Muscle layer of colon (tissue), 2 donors: ENCODE measurements around the gene COMMD7.
"Not testable (repeated sequence)": the region's sequence is repeated elsewhere in the genome, so short reads cannot be mapped to it uniquely, and the experiment has no call there.

Experiments used
- H3K27ac ChIP-seq: one replicate; pipeline ENCODE4 v1.7.0; 2013; ENCODE audit warnings: low read depth, mild to moderate bottlenecking, low read length, moderate library complexity
- H3K27me3 ChIP-seq, 2 donors: one replicate each; pipeline ENCODE4 v1.7.0; 2013; ENCODE audit warnings: low read length in 2 of 2, mild to moderate bottlenecking in 2 of 2; ENCODE audit not compliant: insufficient read depth in 2 of 2, control insufficient read depth in 1 of 2
- H3K36me3 ChIP-seq: one replicate; pipeline ENCODE4 v1.7.0; 2013; ENCODE audit warnings: mild to moderate bottlenecking, low read length; ENCODE audit not compliant: insufficient read depth
- H3K4me1 ChIP-seq: one replicate; pipeline ENCODE4 v1.7.0; 2013; ENCODE audit warnings: mild to moderate bottlenecking, low read length; ENCODE audit not compliant: insufficient read depth
- H3K4me3 ChIP-seq, 2 donors: one replicate each; pipeline ENCODE4 v1.7.0; 2013; ENCODE audit warnings: low read length in 2 of 2, low read depth in 1 of 2, mild to moderate bottlenecking in 1 of 2, moderate library complexity in 1 of 2
- H3K9ac ChIP-seq: one replicate; pipeline ENCODE4 v1.7.0; 2013; ENCODE audit warnings: low read length
- H3K9me3 ChIP-seq: one replicate; pipeline ENCODE4 v1.7.0; 2013; ENCODE audit warnings: mild to moderate bottlenecking, low read length
- donor health status: abdominal sarcoma.
- donor health status: Adenocarcinoma of cecum.

COMMD7 gene

DNA sequence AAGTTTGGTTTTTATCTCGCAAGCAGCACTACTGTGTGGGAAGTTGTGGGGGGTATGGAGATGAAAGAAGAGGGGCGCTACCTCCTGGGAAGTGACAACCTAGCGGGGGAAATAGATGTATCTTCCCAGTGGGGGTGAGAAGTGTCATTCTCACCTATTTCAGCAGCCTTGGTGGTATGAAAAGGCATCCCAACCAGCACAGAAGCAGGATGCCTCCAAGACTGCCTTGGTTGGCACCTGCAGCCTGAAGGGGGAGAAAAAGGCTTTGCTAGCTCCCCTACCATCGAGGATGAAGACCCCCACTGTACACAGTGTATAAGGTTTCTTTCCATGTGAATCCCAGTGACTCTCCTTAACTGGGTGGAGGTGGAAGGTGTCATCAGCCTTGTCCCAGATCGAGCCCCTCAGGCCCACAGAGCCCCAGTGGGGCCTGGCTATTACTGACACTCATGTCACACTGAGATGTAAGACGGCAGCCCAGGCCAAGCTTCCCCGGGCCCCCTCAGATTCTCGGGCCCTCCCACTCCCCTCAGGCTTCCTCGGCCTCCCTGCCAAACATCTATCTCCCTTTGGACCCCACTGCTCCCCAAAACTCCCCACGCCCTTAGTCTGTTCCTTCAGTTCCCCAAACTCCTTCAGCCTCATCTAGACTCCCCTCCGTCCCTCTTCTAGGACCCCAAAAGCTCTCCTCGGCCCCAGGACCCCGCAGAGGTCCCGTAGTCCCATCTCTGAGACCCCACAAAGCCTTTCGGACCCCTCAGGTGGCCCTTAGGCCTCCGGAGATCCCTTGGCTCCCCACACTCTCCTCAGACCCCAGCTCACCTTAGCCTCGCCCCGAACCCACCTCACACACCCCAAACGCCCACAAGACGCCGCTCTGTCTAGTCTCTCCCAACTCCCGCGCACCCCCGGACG is 688 bp downstream of the COMMD7 start:
- Histone ChIP-seq H3K27me3 (no peaks in the 10 kb centered on the region), H3K27ac (peak overlapping the region; percentile 57), H3K9me3 (no peaks in the 10 kb centered on the region), H3K36me3 (no peaks in the 10 kb centered on the region), H3K4me3 (peak overlapping the region; percentile 57 to 68), H3K4me1 (peaks cover 5% of the 10 kb centered on the region), H3K9ac (peak overlapping the region; percentile 80)

DNA sequence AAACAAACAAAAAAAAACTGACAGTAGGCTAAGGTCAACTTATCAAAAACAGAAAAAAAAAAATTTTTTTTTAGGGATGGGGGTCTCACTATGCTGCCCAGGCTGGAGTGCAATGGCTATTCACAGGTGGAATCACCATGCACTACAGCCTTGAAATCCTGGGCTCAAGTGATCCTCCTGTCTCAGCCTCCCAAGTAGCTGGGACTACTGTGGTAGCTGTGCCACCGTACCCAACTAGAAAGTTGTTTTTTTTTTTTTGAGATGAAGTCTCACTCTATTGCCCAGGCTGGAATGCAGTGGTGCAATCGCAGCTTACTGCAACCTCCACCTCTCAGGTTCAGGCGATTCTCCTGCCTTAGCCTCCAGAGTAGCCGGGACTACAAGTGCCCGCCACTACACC is 2.1 kb downstream of the COMMD7 start:
- no peak overlapping the region for H3K4me3 ChIP-seq
- no peak overlapping the region for H3K27ac ChIP-seq
- H3K4me1 ChIP-seq, result peaks cover 5% of the 10 kb centered on the region
- no peak overlapping the region for H3K9ac ChIP-seq
- H3K27me3 ChIP-seq, result no peaks in the 10 kb centered on the region
- H3K36me3 ChIP-seq, result no peaks in the 10 kb centered on the region
- no peaks in the 10 kb centered on the region for H3K9me3 ChIP-seq

DNA sequence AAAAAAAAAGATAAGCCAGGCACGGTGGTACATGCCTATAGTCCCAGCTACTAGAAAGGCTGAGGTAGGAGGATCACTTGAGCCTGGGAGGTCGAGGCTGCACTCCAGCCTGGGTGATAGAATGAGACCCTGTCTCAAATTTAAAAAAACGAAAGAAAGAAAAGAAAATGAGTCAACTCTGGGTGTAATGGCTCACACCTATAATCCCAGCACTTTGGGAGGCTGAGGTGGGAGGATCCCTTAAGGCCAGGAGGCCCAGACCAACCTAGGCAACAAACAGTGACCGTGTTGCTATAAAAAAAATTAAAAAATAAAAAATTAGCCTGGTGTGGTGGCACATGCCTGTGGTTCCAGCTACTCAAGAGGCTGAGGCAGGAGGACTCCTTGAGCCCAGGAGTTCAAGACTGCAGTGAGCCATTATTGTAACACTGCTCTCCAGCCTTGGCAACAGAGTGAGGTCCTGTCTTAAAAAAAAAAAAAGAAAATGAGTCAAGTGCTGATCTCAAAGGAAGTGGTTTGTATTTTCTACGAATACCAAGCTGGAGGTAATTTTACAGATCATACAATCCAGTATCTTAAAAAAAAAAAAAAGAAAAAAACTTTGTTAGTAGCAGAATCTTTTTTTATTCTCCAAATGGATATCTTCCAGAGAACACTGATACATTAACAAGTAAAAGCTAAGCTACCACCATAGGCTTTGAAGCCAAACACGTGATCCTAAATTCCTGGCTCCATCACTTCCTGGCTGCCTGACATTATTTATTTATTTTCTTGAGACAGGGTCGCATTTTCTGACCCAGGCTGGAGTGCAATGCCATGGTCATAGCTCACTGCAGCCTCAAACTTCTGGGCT is 5.7 kb downstream of the COMMD7 start:
- H3K9ac ChIP-seq, result no peak overlapping the region
- H3K9me3 ChIP-seq, result no peaks in the 10 kb centered on the region
- no peaks in the 10 kb centered on the region for H3K27me3 ChIP-seq
- no peaks in the 10 kb centered on the region for H3K36me3 ChIP-seq
- H3K4me3 ChIP-seq, result no peak overlapping the region
- no peak overlapping the region for H3K27ac ChIP-seq
- no peaks in the 10 kb centered on the region for H3K4me1 ChIP-seq

DNA sequence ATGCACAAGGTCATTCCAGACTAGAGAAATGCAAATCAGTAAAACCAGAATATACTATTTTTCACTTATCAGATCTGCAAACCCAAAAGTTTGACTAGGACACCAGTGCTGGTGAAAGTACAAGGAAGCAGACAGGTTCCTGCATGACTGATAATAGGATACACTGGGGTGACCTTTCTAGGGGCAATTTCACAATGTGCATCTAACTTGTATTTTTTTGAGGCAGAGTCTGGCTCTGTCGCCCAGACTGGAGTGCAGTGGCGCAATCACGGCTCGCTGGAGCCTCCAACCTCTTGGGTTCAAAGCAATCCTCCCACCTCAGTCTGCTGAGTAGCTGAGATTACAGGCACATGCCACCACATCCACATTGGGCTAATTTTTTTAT is 11.4 kb downstream of the COMMD7 start:
- no peak overlapping the region for H3K27ac ChIP-seq
- no peaks in the 10 kb centered on the region for H3K27me3 ChIP-seq
- no peaks in the 10 kb centered on the region for H3K4me1 ChIP-seq
- H3K9ac ChIP-seq, result no peak overlapping the region
- peaks cover 10% of the 10 kb centered on the region for H3K36me3 ChIP-seq
- H3K4me3 ChIP-seq, result no peak overlapping the region
- H3K9me3 ChIP-seq, result no peaks in the 10 kb centered on the region

DNA sequence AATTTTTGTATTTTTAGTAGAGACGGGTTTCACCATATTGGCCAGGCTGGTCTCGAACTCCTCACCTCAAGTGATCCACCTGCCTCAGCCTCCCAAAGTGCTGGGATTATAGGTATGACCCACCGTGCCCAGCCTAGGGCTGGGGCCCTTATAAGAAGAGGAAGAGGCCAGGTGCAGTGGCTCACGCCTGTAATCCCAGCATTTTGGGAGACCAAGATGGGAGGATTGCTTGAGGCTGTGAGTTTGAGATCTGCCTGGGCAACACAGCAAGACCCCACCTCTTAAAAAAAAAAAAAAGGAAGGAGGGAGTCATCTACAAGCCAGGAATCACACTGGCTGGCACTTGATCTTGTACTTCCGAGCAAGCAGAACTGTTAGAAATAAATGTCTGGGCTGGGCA is 13.9 kb downstream of the COMMD7 start:
- not testable (repeated sequence) for H3K4me1 ChIP-seq, H3K9me3 ChIP-seq, H3K27ac ChIP-seq

DNA sequence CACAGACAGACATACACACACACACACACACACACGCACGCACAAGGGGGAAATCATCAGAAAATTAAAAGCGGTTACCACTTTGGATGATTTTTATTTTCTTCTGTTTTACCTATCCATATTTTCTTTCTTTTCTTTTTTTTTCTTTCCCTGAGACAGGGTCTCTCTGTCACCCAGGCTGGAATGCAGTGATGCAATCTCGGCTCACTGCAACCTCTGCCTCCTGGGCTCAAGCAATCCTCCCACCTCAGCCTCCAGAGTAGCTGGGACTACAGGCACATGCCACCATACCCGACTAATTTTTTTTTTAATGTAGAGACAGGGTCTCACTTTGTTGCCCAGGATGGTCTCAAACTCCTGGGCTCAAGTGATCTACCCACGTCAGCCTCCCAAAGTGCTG is 14.8 kb downstream of the COMMD7 start:
- H3K36me3 ChIP-seq, result peaks cover 14% of the 10 kb centered on the region
- not testable (repeated sequence) for H3K4me1 ChIP-seq

More for the DNA sequence above, 13.9 kb downstream of the COMMD7 start:
- H3K4me3 ChIP-seq, H3K27me3 ChIP-seq, H3K9ac ChIP-seq: not testable (repeated sequence)
- H3K36me3 ChIP-seq, result peaks cover 14% of the 10 kb centered on the region

DNA sequence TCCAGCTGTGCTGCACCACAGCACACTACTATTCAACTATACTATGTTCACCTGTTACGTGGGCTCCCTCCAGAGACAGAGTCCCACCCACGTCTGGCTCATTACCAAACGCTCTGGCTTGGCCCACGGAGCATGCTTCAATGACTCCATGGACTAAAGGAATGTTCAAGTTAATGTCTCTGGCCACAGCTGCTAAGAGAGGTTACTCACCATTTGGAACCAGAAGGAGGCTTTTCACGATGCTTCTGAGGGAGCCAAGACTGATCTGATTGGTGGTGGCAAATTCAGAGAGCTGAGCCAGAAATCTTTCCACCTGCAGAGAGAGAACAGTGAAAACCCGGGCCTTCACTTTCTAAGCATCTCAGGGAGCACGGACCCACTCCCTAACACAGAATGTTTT is 15.6 kb downstream of the COMMD7 start:
- H3K4me1 ChIP-seq, result no peaks in the 10 kb centered on the region
- H3K9ac ChIP-seq, result no peak overlapping the region
- no peak overlapping the region for H3K4me3 ChIP-seq
- H3K27ac ChIP-seq, result no peak overlapping the region
- H3K36me3 ChIP-seq, result peaks cover 14% of the 10 kb centered on the region
- H3K9me3 ChIP-seq, result no peaks in the 10 kb centered on the region
- no peaks in the 10 kb centered on the region for H3K27me3 ChIP-seq

More for the DNA sequence above, 14.8 kb downstream of the COMMD7 start:
- not testable (repeated sequence) for H3K9me3 ChIP-seq, H3K4me3 ChIP-seq, H3K27ac ChIP-seq, H3K9ac ChIP-seq, H3K27me3 ChIP-seq

DNA sequence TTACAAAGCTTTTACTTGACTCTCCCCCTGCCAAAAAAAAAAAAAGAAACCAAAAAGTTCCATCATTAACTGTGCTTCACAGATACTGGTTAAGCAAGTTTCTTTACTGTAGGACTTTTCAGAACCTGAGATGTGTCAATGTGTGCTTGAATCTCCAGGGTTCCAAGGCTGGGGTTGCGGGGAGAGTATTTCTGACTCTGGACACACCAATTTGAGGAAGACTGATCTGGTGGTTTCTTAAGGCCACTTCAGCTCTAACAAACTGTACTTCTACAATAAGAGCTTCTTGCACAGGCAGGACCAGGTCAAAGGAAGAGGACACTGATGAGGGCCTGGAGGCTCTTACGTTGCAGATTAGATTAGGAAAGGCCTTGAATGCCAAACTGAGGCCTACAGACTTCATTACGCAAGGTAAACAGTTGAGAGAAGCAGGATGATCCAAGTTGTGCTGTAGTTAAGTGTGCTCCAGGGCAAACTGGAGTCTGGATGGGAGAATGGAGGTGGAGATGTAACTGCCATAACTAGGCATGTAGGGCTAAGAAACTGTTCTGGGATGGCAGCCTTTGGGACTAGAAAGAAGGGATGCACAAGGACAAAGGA is 24.4 kb downstream of the COMMD7 start:
- no peaks in the 10 kb centered on the region for H3K4me1 ChIP-seq
- H3K27ac ChIP-seq, result no peak overlapping the region
- no peak overlapping the region for H3K4me3 ChIP-seq
- peaks cover 7% of the 10 kb centered on the region for H3K36me3 ChIP-seq
- H3K27me3 ChIP-seq, result no peaks in the 10 kb centered on the region
- no peak overlapping the region for H3K9ac ChIP-seq
- no peaks in the 10 kb centered on the region for H3K9me3 ChIP-seq

DNA sequence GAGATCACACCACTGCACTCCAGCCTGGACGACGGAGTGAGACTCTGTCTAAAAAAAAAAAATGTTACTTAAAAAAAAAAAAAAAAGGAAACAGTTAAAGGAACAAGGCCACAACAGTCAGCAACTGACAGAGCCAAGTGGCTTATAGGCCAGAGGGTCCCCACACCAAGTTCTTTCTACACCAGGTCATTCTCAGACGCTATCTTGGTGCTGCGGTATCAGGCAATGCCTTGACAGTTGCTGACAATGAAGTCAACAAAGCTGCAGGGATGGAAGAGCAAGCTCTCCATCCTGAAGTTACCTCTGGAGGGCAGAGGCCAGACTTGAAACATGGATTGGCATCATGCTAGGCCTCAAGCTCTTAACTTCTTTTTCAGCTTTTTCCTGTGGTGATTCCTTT is 31.9 kb downstream of the COMMD7 start:
- no peaks in the 10 kb centered on the region for H3K36me3 ChIP-seq
- no peaks in the 10 kb centered on the region for H3K4me1 ChIP-seq
- no peak overlapping the region for H3K4me3 ChIP-seq
- no peak overlapping the region for H3K27ac ChIP-seq
- H3K9ac ChIP-seq, result no peak overlapping the region
- H3K27me3 ChIP-seq, result no peaks in the 10 kb centered on the region
- no peaks in the 10 kb centered on the region for H3K9me3 ChIP-seq

DNA sequence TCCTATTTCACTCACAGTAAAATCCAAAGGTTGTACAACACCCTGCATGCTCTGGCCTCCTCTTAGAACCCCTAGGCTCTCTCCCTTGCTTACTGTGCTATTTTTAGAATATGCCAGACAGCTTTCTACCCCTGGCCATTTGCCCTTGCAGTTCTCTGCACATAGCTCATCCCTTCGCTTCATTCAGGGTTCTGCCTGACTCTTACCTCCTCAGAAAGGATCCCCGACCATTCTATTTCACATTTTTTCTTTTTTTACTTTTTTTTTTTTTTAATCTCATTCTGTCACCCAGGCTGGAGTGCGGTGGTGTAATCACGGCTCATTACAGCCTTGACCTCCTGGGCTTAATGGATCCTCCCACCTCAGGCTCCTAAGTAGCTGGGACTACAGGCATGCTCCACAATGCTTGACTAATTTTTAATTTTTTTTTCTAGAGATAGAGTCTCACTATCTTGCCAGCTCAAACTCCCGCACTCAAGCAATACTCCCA is 33.6 kb downstream of the COMMD7 start:
- H3K9me3 ChIP-seq, result no peaks in the 10 kb centered on the region
- H3K4me3 ChIP-seq, result no peak overlapping the region
- no peak overlapping the region for H3K9ac ChIP-seq
- H3K27me3 ChIP-seq, result no peaks in the 10 kb centered on the region
- peaks cover 8% of the 10 kb centered on the region for H3K36me3 ChIP-seq
- H3K4me1 ChIP-seq, result no peaks in the 10 kb centered on the region
- no peak overlapping the region for H3K27ac ChIP-seq

DNA sequence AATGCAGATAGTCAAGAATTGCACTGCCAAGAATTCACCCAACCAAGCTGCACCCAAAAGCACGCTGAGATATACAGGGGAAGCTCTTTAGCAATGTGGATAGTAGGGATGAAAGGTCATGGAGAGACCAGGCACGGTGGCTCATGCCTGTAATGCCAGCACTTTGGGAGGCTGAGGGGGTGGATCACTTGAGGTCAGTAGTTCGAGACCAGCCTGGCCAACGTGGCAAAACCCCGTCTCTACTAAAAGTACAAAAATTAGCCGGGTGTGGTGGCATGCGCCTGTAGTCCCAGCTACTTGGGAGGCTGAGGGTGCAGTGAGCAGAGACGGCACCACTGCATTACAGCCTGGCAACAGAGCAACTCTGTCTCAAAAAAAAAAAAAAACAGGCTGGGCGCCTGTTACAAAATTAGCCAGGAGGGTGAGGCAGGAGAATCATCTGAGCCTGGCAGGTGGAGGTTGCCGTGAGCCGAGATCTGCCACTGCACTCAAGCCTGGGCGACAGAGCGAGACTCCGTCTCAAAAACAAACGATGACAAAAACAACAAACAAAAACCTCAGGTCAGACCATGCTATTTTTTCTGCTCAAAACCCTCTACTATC is 34.1 kb downstream of the COMMD7 start:
- H3K27me3 ChIP-seq, H3K9ac ChIP-seq, H3K9me3 ChIP-seq, H3K27ac ChIP-seq, H3K4me3 ChIP-seq, H3K4me1 ChIP-seq: not testable (repeated sequence)
- peaks cover 13% of the 10 kb centered on the region for H3K36me3 ChIP-seq
